HG03571 (cell line): ENCODE results near the gene TUSC2.
A peak's percentile ranks its signal among the peaks of the same experiment; 100 is the strongest.

Source experiments
- ATAC-seq: cut with Tn5 transposase; IDR thresholded peaks from one replicate; pipeline ENCODE4 v1.9.1; 2021; ENCODE audit not compliant: unreplicated experiment

TUSC2 gene

DNA sequence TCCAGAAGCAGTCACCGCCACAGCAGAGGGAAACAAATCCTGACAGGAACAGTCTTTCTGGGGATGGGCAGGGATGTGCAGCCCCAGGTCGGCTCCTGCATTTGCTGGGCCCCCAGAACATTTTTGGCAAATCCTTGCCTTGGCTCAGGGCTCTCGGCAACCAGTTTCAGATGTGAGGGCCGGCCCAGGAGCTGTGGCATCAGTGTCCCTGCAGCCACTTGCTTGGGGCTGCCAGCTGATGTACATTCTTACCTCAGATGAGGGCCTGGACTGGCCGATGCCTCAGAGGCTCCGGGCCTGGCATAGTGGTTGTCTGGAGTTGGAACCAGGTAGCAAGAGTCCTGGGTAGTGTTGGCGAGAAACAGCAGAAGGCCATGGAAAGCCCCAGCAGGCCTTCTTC lies 26.8 kb upstream of the TUSC2 start:
- no peak for ATAC-seq

DNA sequence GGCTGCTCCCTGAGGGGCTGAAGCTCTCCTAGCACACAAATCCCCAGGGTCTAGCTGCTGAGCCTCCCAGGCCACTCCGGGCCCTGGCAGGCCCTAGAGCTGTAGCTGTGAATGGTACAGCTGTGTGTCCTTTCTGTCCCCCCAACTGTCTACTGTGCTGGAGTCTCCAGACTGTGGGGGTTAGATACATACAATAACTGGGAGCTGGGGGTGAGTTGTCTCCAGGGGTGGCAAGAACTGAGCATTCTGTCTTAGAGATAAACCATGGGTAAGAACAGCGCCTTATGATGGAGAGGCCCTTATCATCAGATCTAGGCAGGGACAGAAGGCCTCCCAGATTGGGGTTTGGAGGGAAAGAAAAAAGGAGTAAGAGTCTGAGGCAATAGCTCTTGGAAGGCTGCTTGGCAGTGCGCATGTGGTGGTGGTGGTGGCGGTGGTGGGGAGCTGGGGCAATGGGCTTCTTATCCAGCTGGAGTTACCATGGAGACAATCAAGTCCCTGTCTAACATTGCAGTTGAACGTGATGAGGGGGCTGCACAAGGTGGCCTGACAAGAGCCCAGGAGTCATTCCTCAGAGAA lies 26.3 kb upstream of the TUSC2 start:
- no peak for ATAC-seq

DNA sequence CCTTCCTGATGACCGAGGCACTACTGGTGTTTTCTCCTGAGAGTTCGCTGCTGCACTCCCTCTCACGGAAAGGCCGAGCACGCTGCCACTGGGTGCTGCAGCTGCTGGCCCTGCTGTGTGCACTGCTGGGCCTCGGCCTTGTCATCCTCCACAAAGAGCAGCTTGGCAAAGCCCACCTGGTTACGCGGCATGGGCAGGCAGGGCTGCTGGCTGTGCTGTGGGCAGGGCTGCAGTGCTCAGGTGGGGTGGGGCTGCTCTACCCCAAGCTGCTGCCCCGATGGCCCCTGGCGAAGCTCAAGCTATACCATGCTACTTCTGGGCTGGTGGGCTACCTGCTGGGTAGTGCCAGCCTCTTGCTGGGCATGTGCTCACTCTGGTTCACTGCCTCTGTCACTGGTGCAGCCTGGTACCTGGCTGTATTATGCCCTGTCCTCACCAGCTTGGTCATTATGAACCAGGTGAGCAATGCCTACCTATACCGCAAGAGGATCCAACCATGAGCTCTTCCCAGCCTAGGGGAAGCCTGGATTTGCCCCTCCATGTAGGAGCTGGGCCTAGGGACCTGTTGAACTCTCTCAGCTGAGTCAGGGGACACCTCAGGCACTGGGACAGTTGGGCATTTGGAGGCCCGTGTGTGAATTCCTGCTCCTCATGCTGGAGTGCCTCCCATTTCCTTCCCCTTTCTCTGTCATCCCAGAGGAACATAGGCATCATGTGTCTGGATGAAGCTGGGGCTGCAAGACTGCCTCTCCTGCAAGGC lies 25.4 kb upstream of the TUSC2 start:
- no peak for ATAC-seq

DNA sequence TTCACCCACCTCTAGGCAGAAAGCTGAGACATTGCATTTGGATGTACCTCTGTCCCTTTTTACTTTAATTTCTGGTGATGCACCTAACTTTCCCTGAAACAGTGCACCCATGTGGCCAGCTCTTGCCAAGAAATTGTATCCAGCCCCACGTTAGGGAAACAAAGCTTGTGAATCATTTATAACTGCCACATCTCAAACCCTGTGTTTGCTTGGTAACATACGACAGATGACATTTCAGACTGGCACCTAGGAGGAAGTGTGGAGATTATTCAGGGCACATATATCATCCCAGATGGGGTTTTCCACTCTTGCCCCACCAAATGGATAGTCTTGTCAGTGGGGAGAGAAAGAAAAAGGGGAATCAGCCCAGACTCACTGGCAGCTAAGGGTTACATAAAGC lies 24.8 kb upstream of the TUSC2 start:
- ATAC-seq: no peak

DNA sequence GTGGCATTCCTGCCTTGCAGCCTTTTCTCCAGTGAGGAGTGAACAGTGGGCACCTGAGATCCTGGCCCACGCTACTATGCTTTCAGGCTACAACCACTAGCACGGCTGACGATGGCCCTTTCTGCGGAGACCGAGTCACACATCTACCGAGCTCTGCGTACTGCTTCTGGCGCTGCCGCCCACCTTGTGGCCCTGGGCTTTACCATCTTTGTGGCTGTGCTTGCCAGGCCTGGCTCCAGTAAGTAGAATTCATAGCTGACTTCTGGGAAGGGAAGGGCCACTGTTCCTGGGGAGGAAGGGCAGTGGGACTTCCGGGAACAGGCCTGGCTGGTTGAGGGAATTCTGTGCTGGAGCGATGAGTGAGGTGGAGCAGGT lies 23.3 kb upstream of the TUSC2 start:
- ATAC-seq: no peak

DNA sequence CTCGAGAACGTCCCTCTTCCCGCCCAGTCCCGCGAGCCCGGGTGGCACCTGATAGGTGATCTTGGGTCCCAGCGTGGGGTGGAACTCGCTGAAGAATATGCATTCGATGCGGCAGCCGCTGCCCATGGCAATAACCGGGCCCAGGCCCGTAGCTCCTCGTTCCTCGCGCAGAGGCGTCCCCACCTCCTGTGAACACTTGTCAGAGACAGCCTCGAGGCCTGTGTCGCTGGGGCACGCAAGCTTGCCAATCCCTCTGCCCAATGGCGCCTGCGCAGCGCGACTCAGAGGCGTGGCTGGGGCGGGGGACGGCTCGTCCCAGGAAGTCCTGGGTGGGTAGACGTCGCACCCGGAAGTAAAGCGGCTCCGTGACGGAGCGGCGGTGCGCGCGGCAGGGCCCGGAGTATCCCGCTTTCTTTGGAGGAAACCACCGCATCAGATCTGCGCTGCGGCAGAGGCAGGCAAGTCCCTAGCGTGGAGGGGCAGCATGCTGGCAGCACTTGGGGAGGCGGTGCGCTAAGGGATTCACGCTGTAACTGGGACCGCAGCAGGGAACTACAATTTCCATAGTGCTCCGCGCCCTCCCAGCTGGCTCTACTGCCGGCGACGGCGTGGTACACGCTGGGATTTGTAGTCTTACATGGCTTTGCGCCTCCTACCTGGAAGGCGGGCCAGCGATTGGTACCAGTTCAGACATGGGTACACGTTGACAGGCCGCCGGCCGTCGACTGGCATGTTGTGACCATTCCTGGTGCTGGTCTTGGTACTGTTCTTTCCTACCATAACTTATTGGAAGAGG lies 22.7 kb upstream of the TUSC2 start, which contains the start of the genes CYB561D2 and NPRL2:
Gene CYB561D2, plus strand, starts transcription at position 336 of the 796 bp plus-strand sequence. CDS start 572 bp downstream, outside the sequence.
Gene NPRL2, minus strand, starts transcription at position 249 of the 796 bp plus-strand sequence. Its CDS starts 123 bp downstream, at position 126.
- ATAC-seq: peak; percentile 76

DNA sequence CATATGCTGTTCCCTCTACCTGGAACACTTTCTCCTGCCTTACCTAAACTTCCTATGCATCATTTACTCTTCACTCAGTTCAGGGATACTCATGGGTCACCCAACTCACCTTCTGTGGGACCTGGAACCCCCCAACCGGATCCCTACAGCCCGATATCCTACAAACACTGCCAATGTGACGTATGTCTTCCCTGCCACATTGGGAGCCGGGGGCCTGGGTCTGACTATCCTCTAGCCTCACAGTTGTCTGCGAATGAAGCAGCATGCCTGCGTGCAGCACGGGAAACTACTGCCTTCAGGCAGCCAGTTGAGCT lies 22.1 kb upstream of the TUSC2 start:
- no peak for ATAC-seq

DNA sequence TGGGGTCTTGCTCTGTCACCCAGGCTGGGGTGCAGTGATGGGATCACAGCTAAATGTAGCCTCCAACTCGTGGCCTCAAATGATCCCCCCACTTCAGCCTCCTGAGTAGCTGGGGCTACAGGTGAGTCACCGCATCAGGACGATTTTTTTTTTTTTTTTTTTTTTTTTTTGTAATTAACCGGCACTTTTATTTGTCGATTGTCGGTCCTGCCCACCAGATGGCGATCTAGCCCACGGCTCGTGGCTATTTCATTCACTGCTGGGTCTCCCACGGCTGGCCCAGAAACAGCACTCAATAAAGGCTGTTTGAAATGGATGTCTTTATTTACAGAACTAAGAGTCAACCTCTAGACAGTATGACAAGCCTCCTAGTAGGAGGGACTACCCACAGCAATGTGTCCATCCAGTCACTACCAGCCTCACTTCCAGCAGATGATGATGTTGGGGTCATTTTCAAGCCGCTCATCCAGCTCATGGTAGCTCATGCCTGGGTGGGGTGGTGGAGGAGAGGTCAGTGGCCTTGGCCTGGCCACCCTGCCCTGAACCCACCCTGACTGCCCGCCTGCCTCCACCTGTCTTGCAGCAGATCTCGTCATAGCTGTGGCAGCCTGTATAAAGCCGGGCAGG lies 19.3 kb upstream of the TUSC2 start:
- ATAC-seq: no peak

DNA sequence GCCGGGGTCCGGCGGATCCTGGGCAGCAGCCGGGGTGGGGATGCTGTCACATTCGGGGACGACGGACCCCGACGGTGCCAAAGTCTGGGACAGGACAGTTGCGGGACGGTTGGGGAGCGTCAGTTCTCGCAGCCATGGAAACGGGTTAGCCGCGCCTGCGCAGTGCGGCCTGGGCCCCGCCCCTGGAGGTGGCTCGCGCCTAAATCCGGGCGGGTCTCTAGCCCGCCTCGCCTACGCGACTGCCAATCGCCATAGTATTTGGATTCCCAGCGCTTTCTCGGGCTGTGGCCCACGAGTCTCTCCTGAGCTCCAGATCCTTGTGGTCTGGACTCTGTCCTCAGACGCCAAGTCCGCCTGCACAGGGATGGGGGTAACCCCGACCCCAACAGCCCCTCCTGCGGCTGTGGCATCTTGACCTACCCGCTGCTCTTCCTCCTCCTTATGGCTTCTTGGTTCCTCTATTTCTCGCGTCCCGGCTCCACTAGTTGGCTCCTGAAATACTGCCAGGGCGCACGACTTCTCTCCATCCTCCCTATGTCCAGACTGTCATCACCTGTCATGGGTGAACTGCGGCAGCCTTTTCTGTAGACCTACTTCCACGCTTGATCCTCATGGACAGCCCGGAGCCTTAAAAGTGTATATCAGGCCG lies 17.7 kb upstream of the TUSC2 start, which contains the start of gene ZMYND10:
Gene ZMYND10, minus strand, starts transcription at position 147 of the 649 bp plus-strand sequence. CDS start 153 bp downstream, outside the sequence.
- ATAC-seq: no peak

DNA sequence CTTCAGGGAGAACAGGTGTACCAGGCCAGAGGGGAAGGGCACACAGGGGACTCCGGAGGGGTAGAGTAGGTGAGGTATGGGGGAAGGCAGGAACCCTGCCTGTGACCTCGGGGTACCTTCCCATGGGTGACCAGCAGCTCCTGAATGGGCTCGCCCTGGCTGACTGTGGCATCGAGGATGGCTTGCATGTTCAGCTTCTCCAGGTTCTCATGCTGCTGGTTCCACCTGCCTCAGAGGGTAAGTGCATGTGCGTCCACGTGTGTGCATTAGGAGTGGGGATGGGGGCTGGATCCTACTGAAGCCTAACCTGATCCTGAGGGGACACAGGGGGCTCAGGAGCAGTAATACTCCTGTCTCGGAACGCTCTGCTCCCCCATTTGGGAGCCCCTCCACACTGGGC lies 17.0 kb upstream of the TUSC2 start:
- no peak for ATAC-seq

DNA sequence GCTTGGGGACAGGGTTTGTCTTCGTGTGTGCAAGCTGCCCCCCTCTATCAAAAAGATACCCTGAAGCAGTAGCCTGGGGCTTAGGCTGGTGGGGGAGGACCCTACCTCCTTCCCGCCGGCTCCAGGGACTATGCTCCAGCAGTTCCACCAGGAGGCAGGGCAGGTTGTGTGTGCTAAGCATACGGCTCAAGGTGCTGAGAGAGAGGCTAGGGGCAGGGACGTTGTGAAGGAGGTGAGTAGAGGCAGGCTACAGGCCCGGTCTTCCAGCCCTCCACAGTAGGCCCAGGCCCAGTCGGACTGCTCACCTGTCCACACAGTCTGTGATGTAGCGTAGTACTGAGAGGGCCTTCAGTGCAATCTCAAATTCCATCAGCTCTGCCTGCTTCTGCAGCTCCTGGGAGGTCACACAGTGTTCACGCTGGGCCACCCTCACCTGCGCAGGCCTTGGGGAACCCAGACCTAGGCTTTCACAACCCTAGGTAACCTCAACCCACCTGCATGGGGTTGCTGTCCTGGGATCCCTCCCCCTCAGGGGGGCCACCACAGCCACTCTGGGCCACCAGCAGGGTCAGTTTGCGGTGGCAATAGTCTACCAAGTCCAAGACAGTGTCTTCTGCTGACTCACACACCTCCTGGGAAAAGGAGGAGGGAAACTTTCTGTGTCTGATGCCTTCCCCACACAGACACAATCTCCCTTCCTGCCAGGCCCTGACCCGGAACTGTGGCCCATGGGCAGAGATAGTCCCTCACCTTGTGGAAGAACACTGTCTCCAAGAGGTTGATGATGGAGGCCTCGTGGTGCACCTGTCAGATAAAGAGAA lies 15.0 kb upstream of the TUSC2 start:
- no peak for ATAC-seq

DNA sequence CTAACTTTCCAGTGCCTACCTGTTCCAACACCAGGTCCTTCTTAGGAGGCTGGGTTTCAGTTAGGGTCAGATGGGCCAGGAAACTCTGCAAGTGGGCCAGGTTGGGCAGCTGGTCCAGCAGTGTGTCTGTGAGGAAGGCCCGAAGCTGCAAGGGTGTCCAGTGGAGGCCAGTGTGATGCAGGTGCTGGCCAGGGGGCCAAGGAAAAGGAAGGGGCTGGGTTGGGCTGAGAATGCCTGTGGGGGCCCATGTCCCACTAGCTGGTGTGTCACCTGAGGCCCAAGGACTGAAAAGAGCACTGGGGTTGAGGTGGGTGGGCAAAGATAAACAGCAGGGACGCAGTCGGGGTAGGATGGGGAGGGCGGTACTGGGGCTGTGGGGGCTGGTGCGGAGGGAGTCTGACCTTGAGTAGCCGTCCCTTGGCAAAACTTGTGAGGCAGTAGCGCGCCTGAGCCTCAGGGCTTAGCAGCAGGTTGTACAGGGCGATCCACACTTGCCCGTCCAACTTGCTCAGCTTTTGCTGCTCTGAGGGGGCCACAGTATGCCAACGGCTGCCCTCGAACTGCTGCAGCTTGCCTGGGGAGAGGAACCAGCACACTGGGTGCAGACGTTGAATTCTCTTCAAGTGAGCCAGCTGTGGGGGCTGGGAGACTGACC lies 14.1 kb upstream of the TUSC2 start:
- no peak for ATAC-seq

DNA sequence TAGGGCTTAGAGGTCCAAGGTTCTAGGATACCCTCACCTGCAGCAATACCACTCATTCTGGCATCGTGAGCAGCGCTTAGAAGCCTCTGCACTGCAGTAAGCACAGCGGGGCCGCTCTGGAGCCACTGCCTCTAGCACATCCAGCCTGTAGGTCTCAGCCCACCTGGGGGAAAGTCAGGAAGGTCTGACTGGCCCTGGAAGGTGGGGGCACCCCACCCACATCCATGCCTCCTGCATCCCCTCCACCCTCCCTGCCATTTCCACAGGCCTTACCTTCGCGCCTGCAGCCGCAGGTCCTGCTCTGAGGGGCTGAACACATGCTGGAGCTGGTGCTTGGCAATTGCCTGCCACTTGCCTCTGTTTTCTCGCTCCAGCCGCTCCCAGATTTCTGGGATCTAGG lies 13.5 kb upstream of the TUSC2 start:
- ATAC-seq: no peak

DNA sequence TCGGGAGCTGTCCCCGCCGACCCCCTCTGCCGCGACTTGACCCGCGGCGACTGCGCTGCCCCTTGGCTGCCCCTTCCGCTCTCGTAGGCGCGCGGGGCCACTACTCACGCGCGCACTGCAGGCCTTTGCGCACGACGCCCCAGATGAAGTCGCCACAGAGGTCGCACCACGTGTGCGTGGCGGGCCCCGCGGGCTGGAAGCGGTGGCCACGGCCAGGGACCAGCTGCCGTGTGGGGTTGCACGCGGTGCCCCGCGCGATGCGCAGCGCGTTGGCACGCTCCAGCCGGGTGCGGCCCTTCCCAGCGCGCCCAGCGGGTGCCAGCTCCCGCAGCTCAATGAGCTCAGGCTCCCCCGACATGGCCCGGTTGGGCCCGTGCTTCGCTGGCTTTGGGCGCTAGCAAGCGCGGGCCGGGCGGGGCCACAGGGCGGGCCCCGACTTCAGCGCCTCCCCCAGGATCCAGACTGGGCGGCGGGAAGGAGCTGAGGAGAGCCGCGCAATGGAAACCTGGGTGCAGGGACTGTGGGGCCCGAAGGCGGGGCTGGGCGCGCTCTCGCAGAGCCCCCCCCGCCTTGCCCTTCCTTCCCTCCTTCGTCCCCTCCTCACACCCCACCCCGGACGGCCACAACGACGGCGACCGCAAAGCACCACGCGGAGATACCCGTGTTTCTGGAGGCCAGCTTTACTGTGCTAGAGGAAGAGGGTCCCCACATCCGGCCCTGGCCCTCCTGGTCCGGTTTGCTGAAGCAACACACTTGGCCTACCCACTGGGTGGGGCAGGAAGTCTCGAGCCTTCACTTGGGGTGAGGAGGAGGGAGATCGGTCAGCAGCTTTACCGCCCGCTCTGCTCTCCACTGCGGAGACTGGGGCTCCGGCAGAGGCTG lies 12.7 kb upstream of the TUSC2 start, which contains the start of gene RASSF1:
Gene RASSF1, minus strand, starts transcription at position 389 of the 882 bp plus-strand sequence. Its CDS starts 31 bp downstream, at position 358.
- ATAC-seq: peak; percentile 33

DNA sequence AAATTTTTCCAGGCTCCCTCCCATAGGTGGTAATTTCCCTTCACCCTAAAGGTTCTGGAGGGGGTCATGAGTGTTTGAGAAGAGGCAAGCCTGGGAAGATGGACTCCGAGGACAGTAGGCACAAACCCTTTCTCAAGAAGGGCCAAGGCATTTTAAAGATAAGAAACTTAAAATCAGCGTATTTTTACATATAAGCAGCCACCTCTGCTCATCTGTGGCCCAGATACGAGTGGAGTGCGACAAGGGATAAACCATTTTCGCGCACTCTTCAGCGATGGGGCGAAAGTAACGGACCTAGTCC lies 12.1 kb upstream of the TUSC2 start:
- no peak for ATAC-seq

DNA sequence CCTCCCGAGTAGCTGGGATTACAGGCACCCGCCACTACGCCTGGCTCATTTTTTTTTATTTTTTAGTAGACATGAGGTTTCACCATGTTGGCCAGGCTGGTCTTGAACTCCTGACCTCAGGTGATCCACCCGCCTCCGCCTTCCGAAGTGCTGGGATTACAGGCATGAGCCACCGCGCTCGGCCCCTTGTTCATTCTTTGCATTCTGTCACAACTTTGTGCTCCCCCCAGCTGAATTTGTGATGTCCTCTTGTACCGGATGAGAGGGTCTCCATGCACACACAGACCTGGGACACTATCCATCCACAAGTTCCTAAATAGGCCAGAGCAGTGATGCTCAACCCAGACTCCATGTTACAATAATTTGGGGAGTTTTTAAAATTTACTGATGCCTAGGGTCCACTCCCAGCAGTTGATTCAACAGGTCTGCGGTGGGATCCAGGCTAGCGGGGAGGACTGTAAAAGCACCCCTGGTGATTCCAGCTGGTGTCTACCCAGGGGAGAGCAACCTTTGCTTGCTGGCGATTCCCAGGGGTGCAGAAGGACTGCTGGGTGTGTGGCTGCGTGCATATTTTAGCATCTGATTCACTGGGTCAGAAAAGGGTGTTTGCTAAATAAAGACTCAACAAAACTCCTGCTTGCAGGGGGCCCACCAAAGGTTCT lies 11.6 kb upstream of the TUSC2 start:
- ATAC-seq: no peak

DNA sequence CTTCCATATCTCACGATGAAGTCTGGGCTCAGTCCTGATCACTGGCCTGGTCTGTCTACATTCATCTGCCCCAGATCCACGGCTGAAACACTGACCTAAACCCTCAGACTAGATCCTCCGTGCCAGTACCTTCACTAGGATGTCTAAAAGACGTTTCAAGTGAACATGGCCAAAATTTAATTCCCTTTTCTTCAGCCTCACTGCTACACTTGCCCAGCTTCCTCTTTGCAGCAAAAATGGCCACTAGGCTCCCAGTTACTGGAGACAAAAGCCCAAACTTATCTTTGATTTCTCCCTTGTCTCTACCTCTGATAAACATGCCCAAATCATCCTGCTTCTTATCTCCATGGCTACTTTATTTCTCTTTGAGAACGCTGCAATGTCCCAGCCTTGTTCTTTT lies 10.9 kb upstream of the TUSC2 start:
- no peak for ATAC-seq
